NCI-H2171 (cell line): ENCODE results near the gene NUP210L.
"Not testable (repeated sequence)": the region's sequence is repeated elsewhere in the genome, so short reads cannot be mapped to it uniquely, and the experiment has no call there.

Source experiments
- DNase-seq: peaks from one replicate; lab custom pipeline; 2025; lab: John Stamatoyannopoulos, UW

The NUP210L gene

DNA sequence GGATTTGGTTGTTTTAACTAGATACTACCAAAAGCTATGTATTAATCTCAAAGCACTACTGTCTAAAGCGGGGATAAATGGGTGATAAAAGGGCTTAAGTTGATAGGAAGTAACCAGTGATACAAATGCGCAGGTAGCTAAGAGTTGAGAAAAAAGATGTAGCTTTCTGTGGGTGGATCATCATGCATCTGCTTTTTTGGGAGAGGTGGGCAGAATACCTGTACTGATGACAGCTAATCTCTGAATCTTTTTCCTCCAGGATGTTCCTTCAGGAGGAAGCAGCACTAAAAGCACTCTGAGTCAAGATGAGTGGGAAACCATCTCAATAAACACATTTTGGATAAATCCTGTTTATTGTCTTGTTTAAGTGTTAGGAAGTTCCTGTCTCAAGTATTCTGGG, 163.1 kb downstream of the NUP210L start:
- no peak for DNase-seq

DNA sequence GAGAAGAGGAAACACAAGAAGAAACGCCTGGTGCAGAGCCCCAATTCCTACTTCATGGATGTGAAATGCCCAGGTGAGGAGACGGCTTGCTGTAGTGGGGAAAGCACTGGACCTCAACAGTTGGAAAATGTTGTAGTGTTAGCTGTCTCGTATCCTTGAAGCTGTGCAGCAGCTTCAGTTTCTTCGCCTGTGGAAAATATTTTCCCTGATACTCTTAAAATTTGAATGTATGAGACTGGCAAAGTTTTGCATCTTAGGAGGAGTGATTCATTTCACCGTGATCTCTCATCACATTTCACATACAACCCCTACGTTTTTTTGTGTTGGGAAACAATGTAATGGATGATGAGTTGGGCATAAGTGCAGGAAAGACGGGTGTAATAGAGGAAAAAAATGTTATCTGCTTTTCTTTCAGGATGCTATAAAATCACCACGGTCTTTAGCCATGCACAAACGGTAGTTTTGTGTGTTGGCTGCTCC, 163.7 kb downstream of the NUP210L start:
- DNase-seq = no peak

DNA sequence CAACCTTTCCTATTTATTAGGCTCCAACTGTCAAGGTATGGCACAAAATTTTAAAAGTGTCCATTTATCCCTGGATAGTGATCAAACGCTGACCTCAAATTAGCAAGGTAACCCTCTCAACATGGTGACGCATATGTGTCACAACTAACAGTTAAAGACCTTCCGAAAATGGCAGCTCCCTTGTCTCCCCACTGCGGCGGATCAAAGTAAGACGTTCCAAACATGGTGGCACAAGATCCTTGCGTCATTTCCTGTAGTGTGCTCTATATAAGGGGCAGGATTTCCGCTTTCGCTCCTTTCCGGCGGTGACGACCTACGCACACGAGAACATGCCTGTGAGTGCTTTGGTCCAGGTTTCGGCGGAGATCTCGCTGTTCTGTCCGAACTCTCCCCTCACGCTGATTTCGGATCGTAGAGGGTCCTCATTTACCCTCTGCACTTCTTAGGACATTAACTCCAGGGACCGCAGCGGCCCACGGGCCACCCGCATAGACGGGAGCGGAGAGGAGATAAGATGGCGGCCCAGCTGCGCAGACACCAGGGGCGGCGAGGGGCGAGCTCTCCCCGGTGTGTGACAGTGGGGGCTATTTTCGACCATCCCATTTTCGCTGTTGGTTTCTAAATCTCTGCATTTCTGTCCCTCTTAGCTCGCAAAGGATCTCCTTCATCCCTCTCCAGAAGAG, 164.3 kb downstream of the NUP210L start, which contains the start of gene RPS27:
Gene RPS27 (plus strand): TSS at position 295 of the 683 bp plus-strand sequence. CDS start 35 bp downstream, at position 330.
- DNase-seq = peak; percentile 97

DNA sequence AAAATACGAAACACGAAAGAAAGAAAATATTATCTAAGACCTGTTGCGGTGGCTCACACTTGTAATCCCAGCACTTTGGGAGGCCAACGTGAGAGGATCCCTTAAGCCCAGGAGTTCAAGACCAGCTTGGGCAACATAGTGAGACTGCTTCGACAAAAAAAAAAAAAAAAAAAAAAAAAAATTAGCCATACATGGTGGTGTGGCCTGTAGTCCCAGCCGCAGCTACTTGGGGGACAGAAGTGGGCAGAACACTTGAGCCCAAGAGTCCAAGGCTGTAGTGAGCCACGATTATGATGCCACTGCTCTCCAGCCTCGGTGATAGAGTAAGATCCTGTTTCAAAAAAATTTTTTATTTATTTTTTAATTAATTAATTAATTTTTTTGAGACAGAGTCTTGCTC, 167.3 kb downstream of the NUP210L start:
- no peak for DNase-seq

DNA sequence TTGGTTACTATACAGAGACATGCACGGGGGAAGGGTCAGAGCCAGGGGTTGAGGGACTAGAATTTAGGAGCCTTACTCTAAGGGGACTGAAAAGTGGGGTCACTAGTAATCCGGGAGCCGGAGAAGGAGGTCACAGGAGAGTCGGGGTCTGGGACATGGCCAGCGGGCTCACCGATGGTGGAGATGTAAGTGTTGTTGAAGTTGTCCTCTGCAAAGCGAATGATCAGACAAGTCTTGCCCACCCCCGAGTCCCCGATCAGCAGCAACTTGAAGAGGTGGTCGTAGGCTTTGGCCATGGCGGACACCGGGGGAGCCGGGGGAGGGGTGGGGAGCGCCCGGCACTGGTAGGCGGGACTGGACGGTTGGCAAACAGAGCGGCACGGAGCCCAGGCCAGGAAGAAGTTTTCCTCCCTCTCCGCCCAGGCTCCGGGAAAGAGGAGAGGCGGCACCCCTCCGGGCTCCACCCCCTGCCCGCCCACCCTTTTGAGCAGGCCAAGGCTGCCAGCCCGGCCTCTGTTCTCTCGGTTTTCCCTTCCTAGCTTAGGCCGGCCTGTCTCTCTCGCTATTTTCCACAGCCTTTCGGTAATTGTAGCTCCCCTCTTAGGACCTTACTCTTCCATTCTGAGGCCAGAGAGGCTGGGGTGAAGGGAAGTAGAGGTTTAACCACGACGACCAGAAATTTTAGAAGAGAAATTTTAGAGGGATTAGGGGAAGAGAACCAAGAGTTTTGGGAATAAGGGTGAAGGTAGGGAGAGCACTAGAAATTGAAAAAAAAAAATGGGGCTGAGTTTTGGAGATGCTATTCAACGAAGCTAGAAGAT, 168.7 kb downstream of the NUP210L start, which contains the start of gene RAB13:
Gene RAB13 (minus strand): TSS at position 399 of the 821 bp plus-strand sequence. CDS start 103 bp downstream, at position 296.
- no peak for DNase-seq

DNA sequence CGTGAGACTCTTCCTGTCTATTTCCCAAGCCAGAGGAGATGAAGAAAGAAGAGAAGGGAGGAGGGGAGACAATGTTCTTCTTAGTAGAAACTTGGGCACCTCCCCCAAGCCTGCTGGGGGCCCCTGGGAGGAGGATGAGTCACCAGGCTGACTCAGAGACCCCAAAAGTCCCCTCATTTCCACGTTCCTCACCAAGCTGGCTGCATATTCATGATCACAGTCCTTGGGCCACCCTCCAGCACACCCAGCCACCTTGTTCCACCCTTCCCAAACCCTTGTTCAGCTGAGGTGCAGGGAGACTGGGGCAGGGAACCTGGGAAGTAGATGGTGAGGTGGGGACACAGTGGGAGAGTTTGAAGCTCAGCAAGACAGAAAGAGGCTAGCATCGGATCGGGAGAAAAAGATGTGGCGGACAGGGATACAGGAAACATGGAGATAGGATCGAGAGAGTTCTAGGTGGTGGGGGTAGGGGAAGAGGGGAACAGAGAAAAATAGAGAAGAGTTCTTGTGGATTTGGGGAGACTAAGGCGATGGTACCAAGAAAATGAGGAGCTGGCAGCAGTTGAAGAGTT, 169.4 kb downstream of the NUP210L start:
- DNase-seq = no peak

DNA sequence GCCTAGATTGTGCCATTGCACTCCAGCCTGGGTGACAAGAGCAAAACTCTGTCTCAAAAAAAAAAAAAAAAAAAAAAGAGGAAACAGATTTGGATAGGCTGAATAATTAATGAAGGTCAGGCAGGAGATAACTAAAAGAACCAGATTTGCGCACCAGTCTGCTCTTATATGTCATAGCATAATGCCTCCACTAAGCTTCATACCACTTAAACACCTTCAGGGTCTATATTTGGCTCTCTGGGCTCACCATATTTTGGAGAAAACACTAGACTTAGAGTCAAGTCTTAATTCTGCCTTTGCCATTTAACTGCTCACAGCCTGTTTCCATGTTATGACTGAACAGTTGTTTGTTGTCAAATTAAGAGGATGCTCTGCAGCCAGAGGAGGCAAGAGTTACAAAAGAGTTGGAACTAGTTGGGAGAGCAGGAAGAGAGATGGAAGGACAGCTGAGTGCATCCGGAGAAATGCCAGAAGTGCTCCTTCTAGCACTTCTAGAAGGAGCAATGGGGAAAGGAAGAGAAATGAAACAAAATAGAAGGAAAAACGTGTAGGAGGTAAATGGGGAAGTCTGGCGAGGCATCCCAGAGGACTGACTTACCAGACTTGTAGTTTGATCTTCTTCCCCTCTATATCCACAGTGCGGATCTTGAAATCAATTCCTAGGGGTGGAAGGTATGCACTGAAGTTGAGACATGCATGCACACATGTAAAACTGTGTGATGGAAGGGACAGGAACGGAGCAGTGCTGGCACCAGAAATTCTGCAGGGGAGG, 170.6 kb downstream of the NUP210L start:
- DNase-seq = no peak

DNA sequence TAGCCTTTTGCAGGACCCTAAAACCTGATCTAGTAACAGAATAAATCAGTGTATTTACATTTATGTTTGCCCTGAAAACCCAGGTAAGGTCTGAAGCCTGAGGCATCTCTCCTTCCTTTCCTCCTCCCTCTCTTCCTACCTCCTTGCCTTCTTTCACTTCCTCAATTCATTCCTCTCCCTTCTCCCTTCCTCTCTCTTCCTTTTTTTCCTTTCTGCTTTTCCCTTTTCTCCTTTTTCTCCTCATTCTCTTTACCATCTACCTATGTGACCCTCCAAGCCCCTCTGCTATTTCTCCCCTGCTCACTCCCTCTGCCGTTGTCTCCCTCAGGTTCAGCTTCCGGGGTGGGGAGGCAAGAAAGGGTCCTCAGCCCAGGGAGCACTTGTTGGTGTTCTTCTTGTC, 173.1 kb downstream of the NUP210L start:
- DNase-seq = not testable (repeated sequence)

DNA sequence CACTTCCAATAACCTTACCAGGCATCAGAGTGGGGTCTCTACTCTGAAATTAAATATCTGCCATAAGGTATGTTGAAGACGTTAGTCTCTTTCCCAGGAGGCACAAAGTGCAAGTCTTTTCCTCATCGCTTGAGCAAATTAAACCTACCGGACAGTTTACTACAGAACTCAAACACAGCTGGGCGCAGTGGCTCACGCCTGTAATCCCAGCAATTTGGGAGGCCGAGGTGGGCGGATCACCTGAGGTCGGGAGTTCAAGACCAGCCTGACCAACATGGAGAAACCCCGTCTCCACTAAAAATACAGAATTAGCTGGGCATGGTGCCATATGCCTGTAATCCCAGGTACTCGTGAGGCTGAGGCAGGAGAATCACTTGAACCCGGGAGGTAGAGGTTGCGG, 175.8 kb downstream of the NUP210L start:
- DNase-seq = not testable (repeated sequence)

DNA sequence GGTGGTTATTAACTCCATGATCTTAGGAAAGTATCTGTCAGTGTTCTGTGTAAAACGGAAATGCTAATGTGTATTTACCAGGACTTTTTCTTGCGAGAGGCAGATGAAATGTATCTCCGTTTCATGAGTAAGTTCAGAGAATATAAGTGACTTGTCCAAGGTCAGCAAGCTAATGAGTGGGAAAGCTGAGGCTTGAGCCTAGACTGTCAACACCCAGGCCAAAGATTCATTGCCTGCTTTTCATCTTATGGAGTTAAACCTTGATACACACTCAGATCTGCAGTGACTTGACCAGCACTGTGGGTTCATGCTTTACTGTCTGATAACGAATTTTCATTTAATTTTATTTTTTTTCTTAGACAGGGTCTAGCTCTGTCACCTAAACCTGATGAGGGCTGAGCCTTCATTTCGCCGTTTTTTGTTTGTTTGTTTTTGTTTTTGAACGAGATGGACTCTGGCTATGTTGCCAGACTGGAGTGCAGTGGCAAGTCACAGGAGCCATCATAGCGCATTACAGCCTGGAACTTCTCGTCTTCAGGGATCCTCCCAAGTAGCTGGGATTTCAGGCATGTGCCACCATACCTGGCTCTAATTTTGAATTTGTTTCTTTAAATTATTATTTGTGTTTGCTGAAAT, 176.5 kb downstream of the NUP210L start:
- no peak for DNase-seq

DNA sequence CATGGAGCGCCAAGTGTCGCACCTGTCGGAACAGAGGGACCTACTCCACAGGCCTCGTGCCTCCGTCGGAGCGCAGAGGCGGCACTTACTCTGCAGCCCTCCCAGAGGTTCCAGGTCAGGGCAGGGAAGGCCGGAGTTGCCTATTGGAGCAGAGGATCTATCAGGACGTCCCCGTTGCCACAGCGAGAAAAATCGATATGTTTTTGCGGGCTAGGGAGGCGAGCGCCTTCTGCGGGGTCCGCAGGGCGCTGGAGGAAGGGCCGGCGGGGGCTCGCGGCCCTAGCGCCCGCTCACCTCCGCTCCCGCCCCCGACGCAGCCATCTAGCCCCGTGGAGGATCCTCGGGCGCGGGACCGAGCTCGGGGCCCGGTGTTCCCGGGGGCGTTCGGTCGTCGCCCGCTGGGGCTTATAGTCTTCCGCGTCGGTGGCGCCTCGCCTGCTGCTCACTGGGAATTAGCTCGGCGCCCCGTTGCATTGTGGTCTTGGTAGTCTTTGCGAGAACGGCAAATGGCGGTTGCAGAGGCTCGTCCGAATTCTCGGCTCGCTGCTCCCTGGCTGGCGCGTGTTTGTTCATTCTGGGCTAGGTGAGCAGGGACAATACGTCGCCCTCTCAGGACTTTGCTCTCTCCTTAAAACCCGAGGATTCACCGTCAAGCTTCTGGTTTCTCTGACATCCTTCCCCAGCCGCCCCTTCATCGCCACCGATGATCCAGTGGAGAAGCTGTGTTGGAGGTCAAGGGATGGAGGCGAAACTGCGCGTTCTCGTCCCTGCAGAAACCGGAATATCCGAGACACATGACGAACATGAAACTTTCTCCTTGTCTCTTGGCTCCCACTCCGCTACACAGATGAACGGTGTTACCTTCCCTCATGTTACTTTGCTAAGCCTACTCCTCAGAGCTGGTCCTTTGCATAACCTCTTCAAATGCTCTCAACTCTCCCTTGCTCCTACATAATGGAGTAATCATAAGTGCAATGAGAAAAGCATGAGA, 177.3 kb downstream of the NUP210L start, which contains the start of gene JTB:
Gene JTB (minus strand): TSS at position 425 of the 991 bp plus-strand sequence. CDS start 422 bp downstream, at position 3.
- peak; percentile 87 for DNase-seq

DNA sequence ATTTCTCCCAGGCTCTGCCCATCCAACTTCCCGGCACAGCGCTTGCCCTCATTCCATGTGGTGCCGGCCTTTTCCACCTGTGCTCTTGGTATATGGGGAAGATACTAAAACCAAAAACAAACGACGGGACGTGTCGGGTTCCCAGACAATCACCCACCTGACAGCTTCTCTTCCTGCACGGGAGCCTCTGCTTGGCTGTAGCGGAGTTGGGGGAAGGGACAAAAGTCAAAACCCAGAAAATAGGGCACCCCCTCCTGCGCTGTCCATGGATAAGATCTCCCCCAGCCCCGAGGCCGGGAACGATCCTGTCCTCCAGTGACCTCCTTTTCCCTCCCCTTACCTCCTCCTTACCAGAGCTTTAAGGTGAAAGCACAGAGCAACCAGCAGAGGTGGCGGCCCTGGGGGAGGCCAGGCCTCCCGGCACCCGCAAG, 178.0 kb downstream of the NUP210L start:
- DNase-seq = no peak

DNA sequence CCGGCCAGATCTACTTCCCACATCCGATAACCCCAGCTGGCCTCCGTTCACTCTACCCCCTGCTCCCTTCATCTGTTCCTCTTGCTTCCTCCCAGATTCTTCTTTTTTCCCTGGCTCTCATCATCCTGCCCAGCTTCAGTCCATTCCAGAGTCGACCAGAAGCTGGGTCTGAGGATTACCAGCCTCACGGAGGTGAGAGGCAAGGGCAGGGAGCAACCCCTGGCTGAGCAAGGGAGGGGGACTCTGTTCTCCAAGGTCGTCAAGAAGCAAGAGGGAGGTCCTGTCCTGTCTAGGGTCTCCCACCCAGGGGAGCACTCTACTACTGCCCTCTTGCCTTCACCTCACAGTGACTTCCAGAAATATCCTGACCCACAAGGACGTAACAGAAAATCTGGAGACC, 181.3 kb downstream of the NUP210L start:
- DNase-seq = no peak

DNA sequence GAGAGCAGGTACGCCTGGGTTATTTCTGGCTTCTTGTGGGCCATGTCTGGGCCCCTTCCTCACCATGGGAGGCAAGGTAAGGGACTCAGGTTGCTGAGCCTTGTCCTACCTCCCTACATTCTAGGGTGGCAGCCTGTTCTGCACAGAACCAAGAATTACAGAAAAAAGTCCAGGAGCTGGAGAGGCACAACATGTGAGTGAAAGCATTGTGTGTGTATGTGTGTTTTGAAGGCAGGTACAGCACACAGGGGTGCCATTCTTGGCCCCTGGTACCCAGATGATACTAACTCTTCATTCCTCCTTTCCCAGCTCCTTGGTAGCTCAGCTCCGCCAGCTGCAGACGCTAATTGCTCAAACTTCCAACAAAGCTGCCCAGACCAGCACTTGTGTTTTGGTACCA, 181.8 kb downstream of the NUP210L start:
- DNase-seq = no peak

DNA sequence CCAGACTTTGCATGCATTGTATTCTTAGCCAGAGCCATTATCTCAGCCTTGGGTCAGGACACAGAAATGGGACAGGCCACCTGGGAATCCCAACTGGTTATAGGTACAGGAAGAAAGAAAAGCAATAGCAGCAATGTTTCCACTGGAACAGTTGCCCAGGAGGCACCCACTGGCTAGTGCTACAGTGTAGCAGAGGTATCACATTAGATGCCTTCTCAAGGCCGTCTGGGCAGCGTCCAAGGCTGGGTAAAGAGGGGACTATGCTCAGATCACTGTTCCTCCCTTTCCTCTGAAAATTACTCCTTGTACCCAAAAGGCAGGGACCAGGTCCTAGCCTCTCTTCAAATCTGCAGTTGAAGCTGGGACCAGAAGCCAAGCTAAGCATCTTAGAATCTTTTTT, 184.5 kb downstream of the NUP210L start:
- DNase-seq = no peak

DNA sequence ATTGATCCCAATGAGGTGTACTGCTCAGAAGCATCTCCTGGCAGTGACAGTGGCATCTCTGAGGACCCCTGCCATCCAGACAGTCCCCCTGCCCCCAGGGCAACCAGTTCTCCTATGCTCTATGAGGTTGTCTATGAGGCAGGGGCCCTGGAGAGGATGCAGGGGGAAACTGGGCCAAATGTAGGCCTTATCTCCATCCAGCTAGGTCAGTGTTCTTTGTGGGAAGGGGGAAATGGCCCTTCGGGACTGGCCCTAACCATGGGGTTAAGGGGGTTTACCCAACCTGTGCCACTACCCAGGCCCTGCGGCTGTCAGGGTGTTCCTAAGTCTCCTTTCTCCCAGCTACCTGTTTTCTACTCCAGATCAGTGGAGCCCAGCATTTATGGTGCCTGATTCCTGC, 185.9 kb downstream of the NUP210L start:
- no peak for DNase-seq

DNA sequence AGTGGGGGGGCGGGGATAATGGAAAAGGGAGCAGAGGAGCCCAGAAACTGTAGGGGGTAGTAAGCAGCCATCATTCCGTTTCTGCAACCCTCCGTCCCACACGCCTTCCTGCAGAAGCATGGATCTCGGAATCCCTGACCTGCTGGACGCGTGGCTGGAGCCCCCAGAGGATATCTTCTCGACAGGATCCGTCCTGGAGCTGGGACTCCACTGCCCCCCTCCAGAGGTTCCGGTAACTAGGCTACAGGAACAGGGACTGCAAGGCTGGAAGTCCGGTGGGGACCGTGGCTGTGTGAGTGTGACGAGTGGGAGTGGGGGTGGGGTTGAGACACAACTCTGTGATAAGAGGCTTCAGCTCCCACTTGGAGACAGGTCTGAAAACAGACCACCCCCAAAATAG, 186.5 kb downstream of the NUP210L start:
- DNase-seq = no peak

DNA sequence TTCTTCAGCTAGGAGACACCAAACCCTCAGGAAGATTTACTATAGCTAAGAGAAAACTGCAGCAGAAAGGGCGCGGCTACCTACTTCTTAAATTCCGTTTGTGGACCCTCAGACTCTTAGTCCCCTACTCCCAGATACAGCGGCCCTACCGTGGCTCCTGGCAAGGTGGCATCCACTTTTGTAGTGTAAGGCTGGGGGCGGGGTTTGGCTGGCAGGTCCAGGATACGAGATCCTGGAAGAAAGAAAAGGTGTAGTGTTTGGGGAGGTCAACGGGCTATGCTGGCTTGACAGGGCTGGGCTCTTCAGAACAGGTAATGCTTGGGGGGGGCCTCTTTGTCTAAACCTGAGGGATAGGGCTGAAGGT, 186.9 kb downstream of the NUP210L start:
- DNase-seq = no peak

DNA sequence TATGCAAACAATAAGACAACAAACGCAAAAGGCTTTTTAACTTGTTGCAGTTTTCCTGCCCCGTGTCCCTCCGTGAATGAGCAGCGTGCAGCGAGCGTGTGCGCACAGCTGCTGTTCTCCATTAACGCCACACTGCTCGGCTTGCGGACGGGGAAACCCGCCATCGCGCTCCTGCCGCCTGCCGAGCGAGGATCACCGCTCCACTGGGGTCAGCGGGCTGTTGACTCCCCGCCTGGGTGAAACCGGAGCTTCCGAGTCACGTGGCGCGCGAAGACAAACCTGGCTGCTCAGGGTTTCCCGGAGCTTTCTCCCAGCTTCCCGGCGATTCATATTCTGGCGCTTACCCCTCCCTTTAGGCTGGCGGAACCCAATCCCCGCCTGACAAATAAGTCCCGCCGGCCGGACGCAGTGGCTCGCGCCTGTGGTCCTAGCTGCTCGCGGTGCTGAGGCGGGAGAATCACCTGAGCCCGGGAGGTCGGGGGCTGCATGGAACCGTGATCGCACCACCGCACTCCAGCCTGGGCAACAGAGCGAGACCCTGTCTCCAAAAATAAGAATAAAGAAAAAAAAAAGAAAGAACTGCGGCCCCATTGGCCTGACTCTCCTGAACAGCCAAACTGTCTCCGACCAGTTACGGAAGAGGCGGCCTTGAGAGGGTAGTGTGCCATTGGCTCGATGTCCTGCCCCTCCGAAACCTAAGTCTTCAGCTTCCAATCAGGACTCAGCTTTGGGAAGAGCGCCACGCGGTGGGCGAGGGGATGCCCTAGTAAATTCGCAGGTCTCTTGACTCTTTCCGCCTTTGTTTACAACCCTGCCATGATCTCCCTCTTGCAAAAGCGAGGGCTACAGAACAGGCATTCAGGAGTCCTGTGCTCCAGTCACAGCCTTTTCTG, 187.5 kb downstream of the NUP210L start, which contains the start of gene CREB3L4:
Gene CREB3L4 (plus strand): TSS at position 796 of the 893 bp plus-strand sequence. CDS start 624 bp downstream, outside the sequence.
- DNase-seq = peak; percentile 85
